PC-3 (cell line): ENCODE data around the gene DLG2. TPM values are rescaled to one million over a fixed set of nuclear protein-coding genes. Genes with fewer than 3 reads are reported as not detected.
A peak's percentile ranks its signal among the peaks of the same experiment; 100 is the strongest.

Experiments used
- ATAC-seq: fragments of 200-7000 bp; cut with Tn5 transposase; 2 replicates; pipeline ENCODE4 v1.9.1; 2020; ENCODE audit warnings: mild to moderate bottlenecking, moderate library complexity
- BruUV-seq: library from RNA; stranded (reverse); fragments of 400-500 nt; replicated peaks from 2 replicates; lab custom pipeline; 2021; lab: Mats Ljungman, UMichigan
- CTCF ChIA-PET: fragments of 300-600 bp; sonication (Branson Sonifier 250); formaldehyde crosslinking; loops from one replicate; lab custom pipeline; 2022; ENCODE audit warnings: antibody characterized with exemption; lab: Charles Lee
- POLR2A ChIA-PET: fragments of 300-600 bp; sonication (Branson Sonifier 250); formaldehyde crosslinking; loops from one replicate; lab custom pipeline; 2022; ENCODE audit warnings: antibody characterized with exemption; ENCODE audit not compliant: unreplicated experiment; lab: Charles Lee
- DNase-seq: peaks from one replicate; pipeline ENCODE4 v3.0.0-alpha.2; 2015
- H2AFZ ChIP-seq: fragments of 300-600 bp; sonication (generic); 2 replicates; pipeline ENCODE4 v1.6.0; 2016; ENCODE audit warnings: antibody characterized with exemption, low read length
- H3F3A ChIP-seq: fragments of 300-600 bp; sonication (generic); one replicate; pipeline ENCODE4 v1.6.0; 2017; ENCODE audit warnings: antibody characterized with exemption, low read length, control low read depth, mild to moderate bottlenecking; ENCODE audit not compliant: unreplicated experiment
- H3K27ac ChIP-seq: fragments of 300-600 bp; sonication (generic); 2 replicates; pipeline ENCODE4 v1.5.1; 2016; ENCODE audit warnings: mild to moderate bottlenecking, low read length
- H3K27me3 ChIP-seq: fragments of 300-600 bp; sonication (generic); 2 replicates; pipeline ENCODE4 v1.6.1; 2016; ENCODE audit warnings: low read length, mixed read lengths
- H3K36me3 ChIP-seq: fragments of 300-600 bp; sonication (generic); 2 replicates; pipeline ENCODE4 v1.6.1; 2016; ENCODE audit warnings: low read depth, mixed run types, low read length, mixed read lengths
- H3K4me1 ChIP-seq: fragments of 300-600 bp; sonication (generic); 2 replicates; pipeline ENCODE4 v1.5.1; 2016; ENCODE audit warnings: low read length; ENCODE audit not compliant: insufficient read depth
- H3K4me2 ChIP-seq: fragments of 300-600 bp; sonication (generic); 2 replicates; pipeline ENCODE4 v1.6.0; 2016; ENCODE audit warnings: low read length
- H3K4me3 ChIP-seq: fragments of 300-600 bp; sonication (generic); 2 replicates; pipeline ENCODE4 v1.5.1; 2016; ENCODE audit warnings: mild to moderate bottlenecking, low read length, mixed read lengths
- H3K79me2 ChIP-seq: fragments of 300-600 bp; sonication (generic); 2 replicates; pipeline ENCODE4 v1.6.1; 2017; ENCODE audit warnings: low read length, mixed read lengths
- H3K9ac ChIP-seq: fragments of 300-600 bp; sonication (generic); 2 replicates; pipeline ENCODE4 v1.6.0; 2016; ENCODE audit warnings: mild to moderate bottlenecking, low read length
- H3K9me2 ChIP-seq: fragments of 300-600 bp; sonication (generic); replicated peaks from 2 replicates; pipeline ENCODE4 v1.6.1; 2016; ENCODE audit warnings: mixed run types, low read length, mixed read lengths
- H3K9me3 ChIP-seq: fragments of 300-600 bp; sonication (generic); 2 replicates; pipeline ENCODE4 v1.6.1; 2016; ENCODE audit warnings: low read length, mixed read lengths
- H4K20me1 ChIP-seq: fragments of 300-600 bp; sonication (generic); 2 replicates; pipeline ENCODE4 v1.6.1; 2016; ENCODE audit warnings: low read length, mixed read lengths
- EZH2 ChIP-seq: fragments of 300-600 bp; sonication (generic); IDR thresholded peaks from one replicate; pipeline ENCODE4 v1.6.1; 2017; ENCODE audit warnings: antibody characterized with exemption, mild to moderate bottlenecking, low read length; ENCODE audit not compliant: unreplicated experiment
- EZH2phosphoT487 ChIP-seq: fragments of 300-600 bp; sonication (generic); IDR thresholded peaks from 2 replicates; pipeline ENCODE4 v1.6.1; 2018; ENCODE audit warnings: mild to moderate bottlenecking, antibody characterized with exemption, low read length, borderline replicate concordance
- intact Hi-C: fragments of 100-400 bp; cut with micrococcal nuclease; formaldehyde crosslinking; loops from 2 replicates; pipeline ENCODE4 v1.9.0; 2023
- total RNA-seq: library from RNA; depleted of rRNA; stranded (reverse); fragments of >200 nt; gene quantifications from 2 replicates; pipeline ENCODE4 v1.2.3, GENCODE V29; 2014
- TF ChIP-seq, protein P1 (sequence below): fragments of 300-600 bp; sonication (generic); conservative IDR thresholded peaks from 2 replicates; pipeline ENCODE4 v1.5.1; 2017; ENCODE audit warnings: antibody characterized with exemption, low read depth, mild to moderate bottlenecking, low read length

DLG2 gene
- total RNA-seq, 1 experiment from 2014 or later, result 0.58 TPM

- Histone ChIP-seq H4K20me1 (no peaks in the 10 kb centered on the region), H3K9me2 (no peaks in the 10 kb centered on the region), H3K4me3 (no peak overlapping the region), H3K36me3 (no peaks in the 10 kb centered on the region), H2AFZ (no peak overlapping the region), H3K4me1 (no peaks in the 10 kb centered on the region), H3K27ac (no peak overlapping the region), H3K79me2 (no peaks in the 10 kb centered on the region), H3K27me3 (peaks cover 27% of the 10 kb centered on the region), H3K4me2 (no peak overlapping the region), H3K9me3 (no peaks in the 10 kb centered on the region), H3K9ac (no peak overlapping the region), H3F3A (no peaks in the 10 kb centered on the region)
- DNase-seq, result no peak
- no TSS peak for BruUV-seq
- ChIA-PET CTCF (no interaction called here), POLR2A (no interaction called here)
- no peak for TF ChIP-seq EZH2phosphoT487
- TF ChIP-seq EZH2, result no peak
- TF ChIP-seq, protein P1, sequence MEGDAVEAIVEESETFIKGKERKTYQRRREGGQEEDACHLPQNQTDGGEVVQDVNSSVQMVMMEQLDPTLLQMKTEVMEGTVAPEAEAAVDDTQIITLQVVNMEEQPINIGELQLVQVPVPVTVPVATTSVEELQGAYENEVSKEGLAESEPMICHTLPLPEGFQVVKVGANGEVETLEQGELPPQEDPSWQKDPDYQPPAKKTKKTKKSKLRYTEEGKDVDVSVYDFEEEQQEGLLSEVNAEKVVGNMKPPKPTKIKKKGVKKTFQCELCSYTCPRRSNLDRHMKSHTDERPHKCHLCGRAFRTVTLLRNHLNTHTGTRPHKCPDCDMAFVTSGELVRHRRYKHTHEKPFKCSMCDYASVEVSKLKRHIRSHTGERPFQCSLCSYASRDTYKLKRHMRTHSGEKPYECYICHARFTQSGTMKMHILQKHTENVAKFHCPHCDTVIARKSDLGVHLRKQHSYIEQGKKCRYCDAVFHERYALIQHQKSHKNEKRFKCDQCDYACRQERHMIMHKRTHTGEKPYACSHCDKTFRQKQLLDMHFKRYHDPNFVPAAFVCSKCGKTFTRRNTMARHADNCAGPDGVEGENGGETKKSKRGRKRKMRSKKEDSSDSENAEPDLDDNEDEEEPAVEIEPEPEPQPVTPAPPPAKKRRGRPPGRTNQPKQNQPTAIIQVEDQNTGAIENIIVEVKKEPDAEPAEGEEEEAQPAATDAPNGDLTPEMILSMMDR, result no peak
- no peak for ATAC-seq
- intact Hi-C loops, result no loop called here
These were observed 587.0 kb downstream of the DLG2 start for GRCh38 chr11:85040166-85040565.

GRCh38 chr11:85029964-85030363 is 597.2 kb downstream of the DLG2 start:
- no peaks in the 10 kb centered on the region for H4K20me1 ChIP-seq
- no TSS peak for BruUV-seq
- 0 out of 2 replicates have a peak, but pooled peaks cover 2% of the 10 kb centered on the region for H3K27me3 ChIP-seq
- H3K9me3 ChIP-seq, result no peaks in the 10 kb centered on the region
- 0 out of 2 replicates have a peak overlapping the region, but pooled peaks have one; percentile 11 for H3K4me3 ChIP-seq
- H3K9ac ChIP-seq, result no peak overlapping the region
- H3K9me2 ChIP-seq, result 0 out of 2 replicates have a peak, but pooled peaks cover 4% of the 10 kb centered on the region
- peak overlapping the region; percentile 58 for H3K4me2 ChIP-seq
- no peaks in the 10 kb centered on the region for H3F3A ChIP-seq
- peaks cover 13% of the 10 kb centered on the region for H3K4me1 ChIP-seq
- ChIA-PET CTCF (interaction anchor here (0.6 kb wide), 1 partner anchor 182 kb away, joined by 4 read pairs; no protein-coding TSS in a partner anchor), POLR2A (no interaction called here)
- H3K27ac ChIP-seq, result peak overlapping the region; percentile 45
- ATAC-seq (peak; percentile 93), DNase-seq (peak; percentile 97)
- H3K79me2 ChIP-seq, result no peaks in the 10 kb centered on the region
- no peak overlapping the region for H2AFZ ChIP-seq
- TF ChIP-seq EZH2phosphoT487 (no peak), EZH2 (no peak)
- TF ChIP-seq, protein P1, result no peak
- intact Hi-C loops, result loop anchor here (1.0 to 5.0 kb wide), 5 partner anchors 42 to 228 kb away; no protein-coding TSS in a partner anchor
- H3K36me3 ChIP-seq, result no peaks in the 10 kb centered on the region

GRCh38 chr11:85028329-85029101 is 598.6 kb downstream of the DLG2 start:
- Histone ChIP-seq H3K4me2 (no peak overlapping the region), H3K4me3 (no peak overlapping the region), H3K9me2 (0 out of 2 replicates have a peak, but pooled peaks cover 4% of the 10 kb centered on the region), H3K79me2 (no peaks in the 10 kb centered on the region), H3F3A (no peaks in the 10 kb centered on the region), H3K27me3 (peaks cover 14% of the 10 kb centered on the region; the same call in 1 of the 2 replicates), H2AFZ (no peak overlapping the region), H3K9ac (no peak overlapping the region), H3K4me1 (peaks cover 13% of the 10 kb centered on the region), H3K27ac (no peak overlapping the region), H4K20me1 (no peaks in the 10 kb centered on the region), H3K9me3 (no peaks in the 10 kb centered on the region), H3K36me3 (no peaks in the 10 kb centered on the region)
- BruUV-seq, result no TSS peak
- ChIA-PET CTCF (no interaction called here), POLR2A (no interaction called here)
- DNase-seq, result no peak
- no peak for ATAC-seq
- intact Hi-C loops, result no loop called here
- TF ChIP-seq, protein P1, result no peak
- no peak for TF ChIP-seq EZH2
- no peak for TF ChIP-seq EZH2phosphoT487
